GM18870 (cell line): Measurements from ENCODE around the gene TOR2A.

Source experiments
- ATAC-seq: cut with Tn5 transposase; IDR thresholded peaks from one replicate; pipeline ENCODE4 v1.9.1; 2021; ENCODE audit warnings: moderate library complexity; ENCODE audit not compliant: unreplicated experiment

The TOR2A gene

DNA sequence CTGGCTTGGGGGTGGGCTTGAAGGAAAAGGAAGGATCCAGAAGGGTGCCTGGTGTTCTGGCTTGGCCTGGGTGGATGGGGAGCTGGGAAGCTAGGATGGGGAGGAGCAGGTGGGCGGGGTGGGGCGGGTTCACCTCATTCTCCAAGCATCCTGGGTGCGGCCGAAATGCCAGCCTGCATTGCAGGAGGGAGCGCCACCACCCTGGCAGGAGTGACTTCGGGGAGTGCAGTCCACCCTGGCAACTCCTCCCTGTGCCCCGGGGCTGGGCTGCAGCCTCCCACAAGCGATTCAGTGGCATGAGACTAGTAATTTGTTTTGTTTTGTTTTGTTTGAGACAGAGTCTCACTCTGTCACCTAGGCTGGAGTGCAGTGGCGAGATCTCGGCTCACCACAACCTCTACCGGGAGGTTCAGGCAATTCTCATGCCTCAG, 13.7 kb downstream of the TOR2A start:
- ATAC-seq = no peak

DNA sequence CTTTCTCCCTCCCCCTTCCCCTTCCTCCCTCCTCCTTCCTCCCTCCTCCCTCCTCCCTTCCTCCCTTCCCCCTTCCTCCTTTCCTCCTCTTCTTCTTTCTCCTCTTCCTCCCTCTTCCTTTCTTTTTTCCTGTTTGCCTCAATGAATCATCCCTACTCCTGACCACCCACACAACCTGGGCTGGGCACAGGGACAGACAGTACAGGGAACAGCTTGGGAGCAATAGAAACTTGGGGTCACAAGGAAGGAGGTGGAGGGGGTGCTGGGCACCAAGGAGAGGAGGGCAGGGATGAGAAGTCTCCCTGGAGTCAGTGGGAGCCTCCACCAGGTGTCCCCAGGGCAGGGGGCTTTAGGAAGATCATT, 14.2 kb downstream of the TOR2A start:
- no peak for ATAC-seq

DNA sequence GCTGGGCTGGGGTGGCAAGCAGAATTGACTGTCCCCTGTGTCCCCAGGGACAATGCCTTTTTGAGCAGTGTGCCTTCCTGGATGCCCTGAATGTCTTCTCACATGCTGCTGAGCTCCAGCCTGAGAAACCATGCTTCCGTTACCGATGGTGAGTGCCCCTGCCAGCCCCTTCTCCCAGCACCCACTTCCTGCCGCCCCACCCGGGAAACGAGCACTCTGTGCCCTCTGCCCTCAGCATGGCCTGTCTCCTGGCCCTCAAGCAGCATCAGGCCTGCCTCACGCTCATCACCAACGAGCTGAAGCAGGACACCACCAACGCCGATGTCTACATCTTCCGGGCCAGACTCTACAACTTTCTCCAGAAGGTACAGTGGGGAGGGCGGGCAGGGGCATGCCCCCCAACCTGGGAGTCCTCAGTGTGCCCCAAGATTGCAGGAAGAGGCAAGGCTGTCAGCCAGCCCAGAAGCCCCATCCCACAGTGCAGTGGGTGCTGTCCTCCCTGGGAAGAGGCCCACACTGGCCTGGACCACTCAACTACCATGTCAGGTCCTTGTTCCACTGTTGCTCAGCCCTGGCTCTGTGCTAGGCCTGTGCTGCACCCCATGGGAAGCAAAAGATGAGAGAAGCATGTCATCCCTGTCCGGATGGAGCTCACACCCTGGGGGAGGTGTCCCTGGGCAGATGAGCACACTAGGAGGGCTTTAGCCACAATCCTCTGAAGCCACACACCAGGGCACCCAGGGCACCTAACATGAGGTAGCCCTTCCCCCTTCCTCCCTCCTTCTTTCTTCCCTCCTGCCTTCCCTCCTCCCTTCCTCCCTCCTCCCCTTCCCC, 14.8 kb downstream of the TOR2A start:
- ATAC-seq = no peak

DNA sequence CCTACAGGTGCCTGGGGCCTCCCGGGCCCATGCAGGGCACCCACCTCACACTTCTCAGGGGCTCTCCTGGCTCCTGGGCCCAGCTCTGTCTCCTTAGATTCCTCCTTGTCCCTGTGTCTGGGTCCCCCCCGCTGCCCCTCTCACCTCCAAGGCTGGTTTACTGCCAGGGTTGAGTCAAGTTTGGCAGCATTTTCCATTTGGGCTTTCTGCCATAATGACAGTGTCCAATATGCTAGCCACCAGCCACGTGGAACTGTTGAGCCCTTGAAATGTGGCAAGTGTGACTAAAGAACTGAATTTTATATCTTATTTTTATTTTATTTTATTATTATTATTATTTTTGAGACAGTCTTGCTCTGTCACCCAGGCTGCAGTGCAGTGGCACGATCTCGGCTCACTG, 17.3 kb downstream of the TOR2A start:
- no peak for ATAC-seq

DNA sequence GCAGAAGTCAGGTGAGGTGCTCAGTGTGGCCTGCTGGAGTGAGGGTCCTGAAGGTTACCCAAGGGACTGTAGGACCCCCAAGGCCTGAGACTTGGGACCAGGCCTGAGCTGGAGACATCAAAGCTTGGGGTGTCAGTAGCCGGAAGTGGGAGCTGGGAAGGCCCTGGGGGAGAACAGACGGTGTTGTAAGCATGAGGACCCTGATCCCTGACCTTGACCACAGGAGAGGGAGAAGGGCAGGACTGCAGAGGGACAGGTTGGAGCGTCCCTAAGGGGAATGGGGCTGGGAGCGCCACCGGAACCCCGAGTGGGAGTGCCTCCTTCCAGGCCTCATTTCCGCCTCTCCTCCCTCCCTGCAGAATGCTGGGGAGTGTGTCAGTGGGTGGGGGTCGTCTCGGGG, 18.7 kb downstream of the TOR2A start:
- ATAC-seq = no peak

DNA sequence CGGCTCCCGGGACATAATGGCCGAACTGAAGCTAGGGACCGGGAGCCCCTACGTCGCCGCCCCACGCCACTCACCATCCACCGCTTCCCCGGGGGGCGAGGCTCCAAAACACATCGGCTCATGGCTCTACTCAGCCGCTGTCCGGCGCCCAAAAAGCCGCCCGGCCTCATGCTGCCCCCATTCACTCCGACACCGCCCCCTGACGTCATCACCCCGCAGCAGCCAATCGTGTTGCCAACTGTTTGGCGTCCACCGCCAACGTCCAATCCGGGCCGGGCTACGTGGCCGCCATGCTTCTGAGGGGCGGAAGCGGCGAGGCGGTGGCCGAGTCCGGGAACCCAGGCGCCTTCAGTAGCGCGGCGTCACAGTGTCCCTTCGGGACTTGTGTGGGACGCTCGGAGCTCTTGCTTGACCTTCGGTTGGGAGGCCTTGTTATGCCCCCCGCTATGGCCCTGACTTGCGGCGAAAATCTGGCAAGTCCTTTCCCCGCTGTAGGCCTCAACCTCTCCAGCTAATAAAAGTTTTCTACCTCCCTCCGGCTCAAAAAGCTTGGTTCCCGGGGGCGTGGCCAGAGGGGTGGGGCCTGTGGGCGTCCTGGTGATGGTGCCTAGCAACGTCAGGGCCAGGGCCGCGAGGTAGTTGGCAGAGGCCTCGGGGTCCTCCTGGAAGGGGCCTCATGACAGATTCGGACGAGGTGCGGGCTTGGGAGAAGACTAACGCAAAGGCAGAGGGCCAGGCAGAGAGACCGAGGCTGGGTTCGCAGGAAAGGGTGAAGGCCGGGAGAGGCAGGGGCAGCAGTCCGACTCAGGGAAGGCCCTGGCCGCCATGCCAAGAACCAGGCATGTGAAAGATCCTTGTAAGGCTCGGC, 19.4 kb downstream of the TOR2A start, which contains the start of the genes PTRH1 and TTC16:
PTRH1 (minus strand) TSS at position 194 of the 868 bp plus-strand sequence; CDS start at position 170, 24 bp downstream.
TTC16 (plus strand) TSS at position 610 of the 868 bp plus-strand sequence; CDS start at position 677, 67 bp downstream.
- peak; percentile 73 for ATAC-seq

DNA sequence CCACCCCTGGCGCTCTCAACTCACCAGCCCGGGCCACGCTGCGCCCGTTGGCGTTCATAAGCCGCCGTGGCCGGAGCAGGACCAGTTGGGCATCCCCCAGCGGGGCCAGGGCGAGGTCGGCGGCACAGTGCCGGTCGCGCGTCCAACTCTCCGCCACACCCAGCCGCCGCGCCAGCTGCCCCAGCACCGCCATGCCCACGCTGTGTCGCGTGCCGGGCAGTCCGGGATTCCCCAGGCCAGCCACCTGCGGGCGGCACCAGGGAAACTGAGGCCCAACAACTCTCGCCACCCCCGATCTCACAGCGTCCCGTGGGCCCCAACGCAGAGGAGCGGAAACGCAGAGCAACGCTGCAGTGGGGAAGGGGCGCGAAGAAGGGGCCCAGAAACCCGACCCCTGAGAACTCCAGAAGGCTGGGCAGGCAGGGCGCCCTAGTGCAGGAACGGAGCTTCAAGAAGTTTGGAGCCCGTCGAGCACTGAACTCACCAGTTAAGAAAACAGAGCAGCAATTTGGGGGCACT, 20.1 kb downstream of the TOR2A start:
- ATAC-seq = peak; percentile 12

DNA sequence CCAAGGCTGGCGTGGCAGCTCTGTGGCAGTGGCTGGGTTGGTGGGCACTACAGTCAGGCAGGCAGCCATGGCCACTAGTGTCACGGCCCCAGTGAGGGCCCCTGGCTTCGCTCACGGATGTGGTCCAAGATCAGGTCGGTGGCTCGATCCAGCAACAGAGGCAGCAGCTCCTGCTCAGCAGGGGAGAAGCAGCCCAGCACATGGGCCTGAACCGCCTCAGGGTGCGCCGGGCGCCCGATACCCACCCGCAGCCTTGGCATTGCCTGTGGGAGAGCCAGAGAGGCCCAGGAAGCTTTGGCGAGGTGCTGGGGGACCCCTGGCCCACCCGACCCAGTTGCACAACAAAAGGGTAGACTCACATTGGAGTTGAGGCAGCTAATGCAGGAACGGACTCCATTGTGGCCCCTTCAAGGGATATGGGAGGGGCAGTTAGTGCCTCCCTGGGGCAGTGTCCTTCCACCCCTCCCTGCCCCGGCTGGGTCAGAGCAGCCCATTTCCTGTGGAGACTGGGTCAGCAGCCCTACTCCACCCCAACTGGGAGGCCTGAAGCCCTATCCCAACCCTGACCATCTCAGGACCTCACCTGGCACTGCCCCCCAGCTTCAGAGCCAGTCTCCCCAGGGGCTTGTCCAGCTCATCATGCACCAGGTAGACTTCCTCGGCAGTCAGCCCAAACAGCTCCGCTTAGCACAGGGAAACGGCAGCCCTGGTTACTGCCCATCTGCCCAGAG, 20.9 kb downstream of the TOR2A start:
- no peak for ATAC-seq

DNA sequence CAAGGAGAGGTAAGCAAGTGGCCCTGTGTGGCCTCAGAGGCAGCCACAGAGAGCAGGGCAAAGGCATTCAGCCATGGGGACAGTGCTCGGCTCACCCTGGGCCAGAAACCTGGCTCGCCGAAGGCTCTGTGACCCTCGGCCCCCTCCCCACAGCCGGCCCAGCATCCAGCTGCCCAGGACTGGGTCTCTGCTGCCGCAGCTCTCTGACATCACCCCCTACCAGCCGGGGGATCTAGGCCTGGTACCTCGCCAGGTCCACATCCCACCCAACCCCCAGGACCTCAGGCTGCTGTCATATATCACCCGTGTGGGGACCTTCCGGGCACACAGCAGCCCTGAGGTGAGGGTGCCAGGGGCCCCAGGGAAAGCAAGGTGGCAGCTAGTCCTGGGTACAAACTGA, 22.2 kb downstream of the TOR2A start:
- no peak for ATAC-seq

DNA sequence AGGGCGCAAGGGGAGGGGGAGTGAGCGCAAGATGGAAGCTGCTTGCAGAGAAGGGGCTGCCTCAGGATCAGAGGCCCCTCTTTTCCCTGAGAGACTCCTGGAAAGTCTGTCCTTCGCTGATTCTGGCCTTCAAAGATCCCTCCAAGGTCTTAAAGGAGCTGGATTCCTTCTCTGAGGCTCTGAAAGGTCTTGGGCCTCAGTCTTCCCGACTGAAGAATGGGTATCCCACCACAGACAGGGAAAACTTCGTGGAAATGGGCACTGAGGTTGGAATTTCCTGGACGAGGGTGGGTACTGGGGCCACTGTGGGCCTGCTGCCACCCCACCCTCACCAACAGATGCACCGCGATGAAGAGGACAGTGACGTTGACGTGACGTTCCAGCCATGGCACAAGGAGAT, 22.7 kb downstream of the TOR2A start:
- no peak for ATAC-seq

DNA sequence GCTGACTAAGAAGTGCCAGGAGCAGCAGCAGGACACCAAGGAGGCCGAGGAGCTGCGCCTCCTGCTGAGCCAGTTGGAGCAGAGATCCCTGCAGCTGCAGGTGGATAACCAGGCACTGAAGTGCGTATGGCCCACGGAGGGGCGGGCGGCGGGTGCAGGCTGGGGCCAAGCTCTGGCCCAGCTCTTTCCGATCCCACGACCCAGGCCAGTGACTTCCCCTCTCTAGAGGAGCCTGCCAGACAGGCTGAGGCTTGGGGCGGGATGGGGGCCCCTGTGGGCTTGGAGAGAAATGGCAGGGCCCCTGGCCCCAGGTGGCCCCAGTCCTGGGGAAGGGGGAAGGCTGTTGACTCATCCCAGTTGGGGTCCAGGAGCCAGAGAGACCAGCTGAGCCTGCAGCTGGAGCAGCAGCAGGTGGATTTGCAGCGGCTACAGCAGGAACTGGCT, 23.2 kb downstream of the TOR2A start:
- ATAC-seq = no peak

DNA sequence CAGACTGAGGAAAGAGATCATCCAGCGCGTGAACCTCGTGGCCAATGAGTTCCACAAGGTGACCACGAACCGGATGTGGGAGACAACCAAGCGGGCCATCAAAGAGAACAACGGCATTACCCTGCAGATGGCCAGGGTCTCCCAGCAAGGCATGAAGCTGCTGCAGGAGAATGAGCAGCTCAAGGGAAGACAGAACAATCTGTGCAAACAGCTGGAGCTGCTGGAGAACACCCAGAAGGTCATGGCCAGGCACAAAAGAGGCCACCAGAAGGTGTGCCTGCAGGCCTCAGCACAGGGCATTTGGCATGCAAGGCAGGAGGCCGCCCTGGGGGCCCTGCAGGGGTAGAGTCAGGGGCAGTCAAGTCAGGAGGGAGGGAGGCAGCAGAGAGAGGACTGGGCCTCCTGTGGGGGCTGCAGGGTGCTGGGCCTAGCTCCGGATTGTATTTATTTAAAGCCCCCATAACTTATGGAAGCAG, 23.8 kb downstream of the TOR2A start:
- no peak for ATAC-seq

DNA sequence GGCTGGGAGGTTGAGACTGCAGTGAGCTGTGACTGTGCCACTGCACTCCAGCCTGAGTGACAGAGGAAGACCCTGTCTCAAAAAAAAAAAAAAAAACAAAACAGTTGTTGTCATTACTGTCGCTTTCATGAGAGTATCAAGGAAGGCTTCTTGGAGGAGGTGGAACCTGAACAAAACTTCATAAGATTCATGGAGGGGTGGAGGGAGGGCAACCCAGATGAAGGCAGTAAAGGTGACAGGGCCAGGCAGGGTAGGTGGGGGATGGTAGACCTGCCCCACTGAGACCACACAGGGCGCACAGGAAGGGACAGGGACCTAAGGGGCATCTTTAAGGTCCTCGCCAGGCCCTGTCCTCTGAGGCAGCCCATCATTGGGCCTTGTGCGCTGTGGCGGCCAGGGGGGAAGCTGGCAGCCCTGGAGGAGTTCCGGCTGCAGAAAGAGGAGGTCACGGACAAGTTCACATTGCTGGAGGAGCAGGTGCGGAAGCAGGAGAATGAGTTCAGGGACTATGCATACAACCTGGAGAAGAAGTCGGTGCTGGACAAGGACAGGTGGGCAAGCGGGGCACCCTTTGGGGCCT, 24.8 kb downstream of the TOR2A start:
- no peak for ATAC-seq

DNA sequence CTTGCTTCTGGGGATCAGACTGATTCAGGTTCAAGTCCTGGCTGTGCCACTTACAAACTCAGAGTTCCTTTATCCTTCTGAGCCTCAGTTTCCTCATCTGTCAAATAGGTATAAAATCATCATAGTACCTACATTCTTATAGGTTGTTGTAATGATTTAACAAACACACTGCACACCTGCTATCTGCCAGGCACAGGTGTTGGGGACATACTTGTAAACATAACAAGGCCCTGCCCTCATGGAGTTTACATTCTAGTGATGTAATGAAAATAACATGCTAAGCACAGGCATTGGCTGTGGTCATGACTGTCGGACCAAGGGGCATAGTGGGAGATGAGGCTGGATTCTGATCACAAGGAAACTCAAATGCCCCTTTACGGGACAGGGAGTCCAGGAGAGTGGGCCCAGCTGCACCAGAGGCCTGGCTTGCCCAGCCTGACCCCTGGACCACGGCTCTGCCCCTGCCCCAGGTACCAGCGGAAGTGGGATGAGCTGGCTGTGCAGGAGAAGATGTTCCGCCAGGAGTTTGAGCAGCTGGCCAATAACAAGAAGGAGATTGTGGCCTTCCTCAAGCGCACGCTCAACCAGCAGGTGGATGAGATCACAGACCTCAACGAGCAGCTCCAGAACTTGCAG, 26.0 kb downstream of the TOR2A start:
- no peak for ATAC-seq

DNA sequence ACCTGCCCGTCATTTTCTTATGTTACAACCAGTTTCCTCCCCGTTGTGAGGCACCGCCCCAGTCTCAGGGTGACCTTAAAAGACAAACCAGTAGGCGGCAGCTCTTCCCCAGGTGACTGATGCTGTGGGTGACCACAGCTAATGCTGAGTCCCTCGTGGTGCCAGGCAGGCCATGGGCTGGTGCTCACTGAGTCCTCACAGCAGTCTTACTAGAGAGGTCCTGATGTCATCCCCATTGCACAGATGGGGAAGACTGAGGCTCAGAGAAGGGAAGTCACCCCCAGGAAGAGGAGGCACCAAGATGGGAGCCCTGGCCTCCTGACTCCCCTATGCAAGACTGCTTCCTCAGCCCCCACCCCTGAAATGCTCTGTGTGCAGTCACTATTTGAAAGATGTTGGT, 27.3 kb downstream of the TOR2A start:
- ATAC-seq = no peak

DNA sequence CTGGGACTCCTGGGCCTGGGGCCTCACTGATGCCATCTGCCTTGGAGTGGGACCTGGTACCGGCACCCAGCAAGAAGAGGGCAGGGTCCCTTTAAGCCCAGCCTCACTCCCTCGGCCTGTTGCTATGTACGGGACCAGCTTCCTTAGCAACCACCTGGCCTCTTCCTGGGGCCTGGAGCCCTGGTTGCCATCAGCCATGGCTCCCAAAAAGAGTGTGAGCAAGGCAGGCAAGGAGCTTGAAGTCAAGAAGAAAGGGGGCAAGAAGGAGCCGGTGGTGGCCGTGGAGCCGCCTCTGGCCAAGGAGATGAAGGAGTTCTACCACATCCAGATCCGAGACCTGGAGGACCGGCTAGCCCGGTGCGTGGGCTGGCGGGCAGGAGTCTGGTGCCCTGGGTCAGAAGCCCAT, 28.3 kb downstream of the TOR2A start, which contains the start of gene CFAP157:
CFAP157 (plus strand) TSS at position 153 of the 406 bp plus-strand sequence; CDS start at position 197, 44 bp downstream.
- ATAC-seq = no peak

DNA sequence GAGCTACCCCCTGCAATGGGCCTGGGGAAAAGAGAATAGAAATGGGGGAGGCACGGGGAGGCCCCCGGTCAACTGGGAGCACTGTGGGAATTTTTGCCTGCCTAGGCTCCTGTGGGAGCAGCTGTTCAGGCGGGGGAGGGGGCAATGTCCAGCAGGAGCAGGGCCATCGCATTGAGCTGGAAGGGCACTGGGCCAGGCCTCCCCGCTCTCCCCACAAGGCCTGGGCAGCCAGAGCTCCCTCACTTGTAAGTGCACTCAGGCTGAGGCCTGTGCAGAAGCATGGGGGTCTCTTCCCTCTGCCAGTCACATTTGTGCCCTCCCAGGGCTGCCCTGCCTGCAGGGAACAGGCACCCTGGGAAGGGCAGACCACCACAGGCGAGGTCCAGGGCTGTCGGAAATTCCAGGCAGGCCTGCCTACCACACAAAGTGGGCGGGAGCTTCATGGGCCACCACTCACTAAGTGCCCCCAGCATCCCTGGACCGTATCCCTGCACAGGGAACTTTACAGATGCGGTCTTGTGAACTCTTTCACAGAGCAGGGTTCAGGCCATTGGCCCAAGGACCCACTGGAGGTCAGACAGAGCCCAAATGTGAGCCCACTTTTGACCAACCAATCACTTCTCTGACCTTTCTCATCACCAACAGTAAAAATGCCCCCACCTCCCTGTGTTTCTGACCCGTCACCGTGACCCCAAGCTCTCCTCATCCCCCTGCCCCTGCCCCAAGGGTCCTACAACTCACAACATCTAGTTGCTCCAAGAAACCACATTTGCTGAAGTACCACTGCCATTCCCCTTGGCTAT, 29.3 kb downstream of the TOR2A start:
- no peak for ATAC-seq

DNA sequence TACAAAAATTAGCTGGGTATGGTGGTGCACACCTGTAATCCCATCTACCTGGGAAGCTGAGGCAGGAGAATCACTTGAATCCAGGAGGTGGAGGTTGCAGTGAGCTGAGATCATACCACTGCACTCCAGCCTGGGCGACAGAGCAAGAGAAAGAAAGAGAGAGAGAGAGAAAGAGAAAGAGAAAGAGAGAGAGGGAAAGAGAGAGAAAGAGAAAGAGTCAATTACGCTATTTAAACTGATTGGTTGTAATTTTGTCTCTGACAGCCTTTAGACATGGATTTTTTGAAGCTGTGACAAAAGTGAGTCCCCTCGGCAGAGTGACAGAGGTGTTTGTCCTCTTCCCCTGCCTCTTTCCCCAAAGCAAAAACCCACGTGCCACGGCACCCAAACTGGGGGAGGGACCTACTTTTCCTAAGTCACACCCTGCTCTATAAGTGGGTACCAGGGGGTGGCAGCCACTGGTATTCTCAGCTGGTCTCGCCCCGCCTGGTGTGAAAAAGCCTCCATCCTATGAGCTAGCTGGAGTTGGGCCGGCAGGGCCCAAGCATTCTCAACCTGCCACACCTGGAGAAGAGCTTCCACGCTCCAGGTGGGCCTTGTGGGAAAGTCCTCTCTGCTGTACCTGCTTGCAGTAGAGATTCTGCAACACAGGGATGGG, 31.7 kb downstream of the TOR2A start:
- no peak for ATAC-seq
